ENCODE results near the gene USP28. TPM values are rescaled to one million over a fixed set of nuclear protein-coding genes. Genes with fewer than 3 reads are reported as not detected.
"Not testable (repeated sequence)": the region's sequence is repeated elsewhere in the genome, so short reads cannot be mapped to it uniquely, and the experiment has no call there.

Gene USP28, protein sequence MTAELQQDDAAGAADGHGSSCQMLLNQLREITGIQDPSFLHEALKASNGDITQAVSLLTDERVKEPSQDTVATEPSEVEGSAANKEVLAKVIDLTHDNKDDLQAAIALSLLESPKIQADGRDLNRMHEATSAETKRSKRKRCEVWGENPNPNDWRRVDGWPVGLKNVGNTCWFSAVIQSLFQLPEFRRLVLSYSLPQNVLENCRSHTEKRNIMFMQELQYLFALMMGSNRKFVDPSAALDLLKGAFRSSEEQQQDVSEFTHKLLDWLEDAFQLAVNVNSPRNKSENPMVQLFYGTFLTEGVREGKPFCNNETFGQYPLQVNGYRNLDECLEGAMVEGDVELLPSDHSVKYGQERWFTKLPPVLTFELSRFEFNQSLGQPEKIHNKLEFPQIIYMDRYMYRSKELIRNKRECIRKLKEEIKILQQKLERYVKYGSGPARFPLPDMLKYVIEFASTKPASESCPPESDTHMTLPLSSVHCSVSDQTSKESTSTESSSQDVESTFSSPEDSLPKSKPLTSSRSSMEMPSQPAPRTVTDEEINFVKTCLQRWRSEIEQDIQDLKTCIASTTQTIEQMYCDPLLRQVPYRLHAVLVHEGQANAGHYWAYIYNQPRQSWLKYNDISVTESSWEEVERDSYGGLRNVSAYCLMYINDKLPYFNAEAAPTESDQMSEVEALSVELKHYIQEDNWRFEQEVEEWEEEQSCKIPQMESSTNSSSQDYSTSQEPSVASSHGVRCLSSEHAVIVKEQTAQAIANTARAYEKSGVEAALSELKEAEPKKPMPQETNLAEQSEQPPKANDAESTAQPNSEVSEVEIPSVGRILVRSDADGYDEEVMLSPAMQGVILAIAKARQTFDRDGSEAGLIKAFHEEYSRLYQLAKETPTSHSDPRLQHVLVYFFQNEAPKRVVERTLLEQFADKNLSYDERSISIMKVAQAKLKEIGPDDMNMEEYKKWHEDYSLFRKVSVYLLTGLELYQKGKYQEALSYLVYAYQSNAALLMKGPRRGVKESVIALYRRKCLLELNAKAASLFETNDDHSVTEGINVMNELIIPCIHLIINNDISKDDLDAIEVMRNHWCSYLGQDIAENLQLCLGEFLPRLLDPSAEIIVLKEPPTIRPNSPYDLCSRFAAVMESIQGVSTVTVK
- total RNA-seq: 38.5 and 53.2 TPM in 2 replicates

DNA sequence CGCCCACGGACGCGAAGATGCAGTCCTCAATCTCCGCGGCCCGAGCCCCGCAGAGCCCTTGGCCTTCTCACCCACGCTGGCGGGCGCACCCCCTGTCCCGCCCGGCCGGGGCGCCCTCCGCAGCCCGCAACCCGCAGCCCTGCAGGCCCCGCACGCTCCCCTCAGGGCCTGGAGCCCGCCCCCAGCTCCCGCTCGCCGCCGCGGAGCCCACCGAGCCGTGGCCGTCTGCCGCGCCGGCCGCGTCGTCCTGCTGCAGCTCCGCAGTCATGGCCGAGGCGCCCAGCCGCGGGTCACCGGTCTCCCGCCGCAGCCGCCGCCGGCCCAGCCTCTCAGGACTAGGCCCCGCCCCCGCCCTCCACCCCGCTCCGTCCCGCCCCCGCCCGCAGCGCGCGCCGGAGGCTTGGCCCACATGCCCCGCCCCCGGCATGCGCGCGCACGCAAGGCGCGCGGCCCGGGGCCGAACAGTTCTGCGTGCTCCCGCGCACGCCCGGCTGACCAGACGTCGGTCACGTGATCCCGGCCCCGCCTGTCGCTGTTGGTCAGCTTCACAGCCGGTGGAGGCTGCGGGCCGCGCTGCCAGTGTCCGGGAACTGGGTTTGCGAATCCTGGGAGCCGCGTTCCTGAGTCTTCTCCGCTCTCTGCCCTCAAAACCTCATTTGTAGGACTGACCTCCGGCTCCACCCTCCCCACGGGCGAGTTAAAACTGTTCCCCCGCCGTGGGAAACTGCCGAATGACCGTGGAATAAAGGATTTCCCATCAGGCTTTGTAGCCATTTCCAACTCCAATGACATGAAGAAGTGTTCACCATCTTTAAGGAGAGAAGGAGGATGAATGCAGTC is at the start of gene USP28:
TSS of gene USP28 (minus strand) at position 339 of the 840 bp plus-strand sequence. CDS start at position 268, 71 bp downstream.
- DNase-seq: peak; percentile 98

DNA sequence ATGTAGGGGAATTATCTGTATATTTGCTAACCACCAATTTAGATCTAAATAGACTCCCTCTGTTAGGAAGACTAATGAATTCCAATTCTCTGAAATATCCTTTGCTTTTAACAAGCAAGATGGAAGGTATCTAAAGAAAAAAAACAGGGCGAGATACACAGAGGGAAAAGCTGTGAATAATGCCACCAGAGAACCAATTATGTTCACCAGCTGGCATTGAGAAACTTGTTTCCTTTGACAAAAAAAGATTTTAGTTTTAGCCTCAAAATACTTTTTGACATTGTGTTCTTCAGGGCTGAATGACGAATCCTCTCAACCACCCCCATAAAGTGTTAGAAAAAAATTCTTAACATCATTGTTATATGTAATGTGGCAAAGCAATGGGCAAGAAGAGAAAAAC is 48.2 kb upstream of the USP28 start:
- DNase-seq: no peak

DNA sequence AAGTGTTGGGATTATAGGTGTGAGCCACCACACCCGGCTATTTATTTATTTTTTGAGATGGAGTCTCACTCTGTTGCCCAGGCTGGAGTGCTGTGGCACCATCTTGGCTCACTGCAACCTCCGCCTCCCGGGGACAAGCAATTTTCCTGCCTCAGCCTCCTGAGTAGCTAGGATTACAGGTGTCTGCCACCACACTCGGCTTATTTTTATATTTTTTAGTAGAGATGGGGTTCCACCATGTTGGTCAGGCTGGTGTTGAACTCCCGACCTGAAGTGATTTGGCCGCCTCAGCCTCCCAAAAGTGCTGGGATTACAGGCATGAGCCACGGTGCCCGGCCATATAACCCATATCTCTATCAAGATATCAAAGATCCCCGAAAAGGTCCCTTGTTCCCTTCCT is 36.1 kb upstream of the USP28 start:
- not testable (repeated sequence) for DNase-seq

DNA sequence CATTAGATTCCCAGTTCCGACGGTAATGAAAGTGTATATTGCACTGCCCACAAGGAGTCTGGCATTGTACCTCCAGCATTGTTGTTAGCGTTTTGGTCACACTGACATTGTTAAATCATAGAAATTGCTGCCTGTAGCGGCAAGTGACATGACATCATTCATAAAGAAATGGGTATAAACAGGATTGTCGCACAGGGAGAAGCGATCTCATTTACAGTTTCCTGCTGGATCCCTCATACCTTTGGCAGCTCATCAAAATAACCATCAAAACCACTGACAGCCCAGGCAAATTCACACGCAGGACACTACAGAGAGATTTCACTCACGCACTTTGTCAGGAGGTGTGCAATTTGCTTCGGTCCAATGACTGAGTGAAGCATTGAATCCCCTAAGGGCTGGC is 32.7 kb upstream of the USP28 start:
- no peak for DNase-seq

DNA sequence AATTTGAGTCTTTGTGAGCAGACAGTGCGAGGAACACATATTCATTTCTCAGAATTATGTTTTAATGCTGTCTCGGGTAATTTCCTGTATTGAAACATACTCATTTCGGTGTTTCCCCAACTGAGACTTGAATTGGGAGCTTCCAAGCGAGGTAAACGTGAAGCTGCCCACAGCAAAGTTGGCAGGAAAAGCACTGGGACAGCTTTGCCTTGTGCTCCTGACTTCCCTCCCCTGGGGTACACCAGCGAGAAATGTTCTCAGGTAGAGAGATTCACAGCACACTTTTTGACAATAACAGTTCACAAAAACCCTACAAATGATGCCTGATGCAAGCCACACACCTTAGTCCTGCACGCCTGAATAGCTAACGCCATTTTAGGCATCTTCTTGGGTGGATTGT is 32.3 kb upstream of the USP28 start:
- DNase-seq: no peak

DNA sequence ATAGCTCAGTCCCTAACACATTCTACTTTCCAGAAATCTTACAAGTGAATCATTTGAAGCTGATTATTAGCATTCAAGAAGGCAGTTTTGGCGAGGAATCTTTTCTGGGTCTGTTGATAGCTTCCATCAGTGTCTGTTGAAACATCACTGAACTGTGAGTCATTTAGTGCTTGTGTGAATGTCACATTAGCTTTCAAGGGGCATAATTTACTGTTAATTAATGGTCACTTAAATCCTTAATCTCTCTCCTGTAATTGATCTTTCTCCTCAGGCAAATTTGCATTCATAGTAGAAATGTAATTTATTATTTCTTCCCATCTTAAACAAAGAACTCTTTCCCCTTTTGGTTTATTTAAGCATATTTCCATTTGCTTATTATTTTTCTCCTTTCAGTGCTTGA is 31.8 kb upstream of the USP28 start:
- DNase-seq: no peak

DNA sequence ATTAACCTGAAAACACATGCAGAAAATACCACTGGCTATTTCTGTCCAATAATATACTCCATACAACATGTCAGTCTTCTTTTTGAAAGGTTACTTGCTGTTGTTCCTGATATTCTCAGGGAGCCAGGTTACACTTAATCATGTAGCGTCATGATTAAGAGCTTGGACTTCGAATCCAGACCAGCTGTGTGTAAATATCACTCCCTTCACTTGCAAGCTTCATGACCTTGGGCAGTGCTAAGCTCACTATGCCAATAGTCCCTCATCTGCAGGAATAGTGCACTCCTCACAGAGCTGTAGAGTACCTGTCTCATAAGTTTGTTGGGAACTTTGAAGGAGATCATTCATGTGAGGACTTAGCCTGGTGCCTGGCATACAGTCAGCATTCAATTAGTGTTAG is 31.1 kb upstream of the USP28 start:
- DNase-seq: no peak

DNA sequence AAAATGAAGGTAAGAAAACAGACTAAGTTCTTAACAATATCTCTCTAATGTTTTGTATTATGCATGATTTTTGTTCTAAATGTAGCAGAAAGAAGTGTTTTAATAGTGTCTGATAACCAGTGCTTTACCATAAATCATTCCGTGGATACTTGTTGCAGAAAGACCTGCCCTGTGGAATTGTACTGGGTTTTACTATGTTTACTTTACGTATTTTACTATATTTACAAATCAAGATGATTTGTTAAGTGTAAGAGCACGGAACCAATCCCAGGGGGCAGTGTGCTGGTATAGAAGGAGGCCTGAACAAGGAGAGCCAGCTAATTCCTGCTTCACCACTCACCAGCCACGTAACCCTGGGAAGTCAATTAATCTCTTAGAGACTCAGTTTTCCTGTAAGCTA is 30.7 kb upstream of the USP28 start:
- peak; percentile 12 for DNase-seq

DNA sequence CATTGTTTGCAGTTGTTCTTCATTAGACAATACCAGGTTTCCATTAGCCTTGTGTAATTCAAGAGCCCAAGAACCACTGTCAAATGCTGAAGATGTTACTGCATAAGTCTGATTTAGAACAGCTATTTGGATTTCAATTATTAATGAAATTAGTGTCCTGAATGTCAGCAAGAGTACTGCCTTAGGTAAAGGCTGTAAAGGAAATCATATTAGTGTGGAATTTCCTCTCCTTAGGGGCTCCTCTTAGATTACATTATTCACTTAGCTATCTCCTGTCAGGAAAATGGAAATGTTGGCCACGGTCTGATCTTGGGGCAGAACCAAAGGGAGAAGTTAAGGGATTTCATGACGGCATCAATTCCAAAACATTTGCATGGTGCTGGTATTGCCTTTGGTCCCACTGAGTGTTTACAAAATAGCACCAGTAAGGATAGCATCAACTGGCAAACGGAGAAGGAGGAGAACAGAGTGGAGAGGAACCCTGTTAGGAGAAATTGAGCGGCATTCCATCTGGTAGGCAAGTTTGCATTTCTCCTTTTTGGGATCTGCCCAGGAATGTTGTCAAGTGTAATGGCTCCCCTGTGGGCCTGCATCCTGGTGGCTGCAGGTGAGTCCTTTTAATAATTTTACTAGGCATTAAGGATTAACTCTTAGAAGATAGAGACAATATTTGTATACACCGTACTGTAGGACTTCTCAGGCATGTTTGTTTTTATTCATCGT is 29.2 kb upstream of the USP28 start, which contains the start of gene HTR3B:
TSS of gene HTR3B (plus strand) at position 418 of the 723 bp plus-strand sequence. CDS start at position 556, 138 bp downstream.
- no peak for DNase-seq

DNA sequence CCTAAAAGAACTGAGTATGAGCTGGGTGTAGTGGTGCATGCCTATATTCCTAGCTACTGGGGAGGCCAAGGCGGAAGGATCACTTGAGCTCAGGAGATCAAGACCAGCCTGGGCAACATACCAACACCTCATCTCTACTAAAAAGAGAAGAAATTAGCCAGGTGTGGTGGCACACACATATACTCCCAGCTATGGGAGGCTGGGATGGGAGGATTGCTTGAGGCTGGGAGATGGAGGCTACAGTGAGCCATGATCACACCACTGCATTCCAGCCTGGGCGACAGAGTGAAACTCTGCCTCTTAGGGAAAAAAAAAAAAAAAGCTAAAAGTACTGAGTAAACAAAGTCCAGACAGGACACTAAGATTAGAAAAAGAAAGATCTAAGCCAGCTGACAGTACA is 25.8 kb upstream of the USP28 start:
- DNase-seq: no peak

DNA sequence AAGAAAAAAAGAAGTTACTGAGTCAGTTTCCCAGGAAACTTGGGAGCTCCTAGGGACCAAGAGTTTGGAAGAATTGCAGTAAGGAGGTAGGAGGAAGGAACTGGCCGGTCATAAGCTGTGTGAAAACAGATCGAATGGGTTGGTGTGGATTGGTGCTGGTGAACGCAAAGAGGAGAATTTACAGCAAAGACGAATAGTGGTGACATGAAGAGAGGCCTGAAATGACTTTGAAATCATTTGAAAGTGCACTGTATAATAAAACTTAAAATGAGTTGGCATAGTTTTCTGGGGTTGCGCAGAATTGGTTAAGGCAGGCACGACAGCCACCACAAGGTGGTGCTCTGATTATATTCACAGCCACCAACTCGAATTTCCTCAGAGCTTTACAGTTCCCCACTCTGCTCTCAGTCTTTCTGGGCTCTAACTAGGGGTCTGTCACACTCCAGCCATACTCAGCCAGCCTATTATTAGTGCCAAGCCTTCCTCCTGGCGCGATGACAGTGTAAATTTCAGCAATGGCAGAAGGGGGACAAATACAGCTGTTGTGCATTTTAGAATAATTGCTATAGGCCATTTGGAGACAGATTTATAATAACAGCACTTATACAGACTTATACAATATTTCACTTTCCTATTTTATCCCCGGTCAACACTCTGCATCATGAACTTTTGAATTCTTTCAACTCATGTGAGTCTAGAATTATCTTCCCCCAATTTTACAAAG is 20.9 kb upstream of the USP28 start:
- peak; percentile 61 for DNase-seq

DNA sequence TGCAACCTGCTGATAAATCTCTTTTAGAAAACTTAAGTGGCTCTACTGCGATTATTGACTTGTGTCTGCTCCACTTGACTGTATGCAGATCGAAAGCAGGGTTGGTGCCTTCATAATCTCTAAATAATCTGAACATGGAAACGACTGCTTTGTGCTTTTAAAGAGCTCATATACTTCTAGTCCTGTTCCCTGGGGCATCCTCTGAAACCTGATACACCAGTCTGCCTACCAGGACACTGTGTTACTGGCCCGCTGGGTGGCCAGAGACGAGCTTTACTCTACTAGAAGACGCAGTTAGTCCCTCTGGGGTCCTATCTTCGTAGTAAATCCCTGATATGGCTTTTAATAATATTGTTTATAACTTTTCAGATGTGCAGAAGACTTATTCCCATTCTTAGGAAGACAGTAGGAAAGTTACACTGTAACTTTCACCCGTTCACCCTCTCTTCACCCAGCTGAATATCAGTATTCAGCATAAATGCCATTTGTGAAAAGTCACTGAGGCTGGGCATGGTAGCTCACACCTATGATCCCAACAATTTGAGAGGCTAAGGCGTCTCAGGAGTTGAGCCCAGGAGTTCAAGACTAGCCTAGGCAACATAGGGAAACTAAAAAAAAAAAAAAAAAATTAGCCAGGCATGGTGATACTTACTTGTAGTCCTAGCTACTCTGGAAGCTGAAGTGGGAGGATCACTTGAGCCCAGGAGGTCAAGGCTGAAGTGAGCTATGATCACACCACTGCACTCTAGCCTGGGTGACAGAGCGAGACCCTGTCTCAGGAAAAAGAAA is 20.2 kb upstream of the USP28 start:
- DNase-seq: no peak

DNA sequence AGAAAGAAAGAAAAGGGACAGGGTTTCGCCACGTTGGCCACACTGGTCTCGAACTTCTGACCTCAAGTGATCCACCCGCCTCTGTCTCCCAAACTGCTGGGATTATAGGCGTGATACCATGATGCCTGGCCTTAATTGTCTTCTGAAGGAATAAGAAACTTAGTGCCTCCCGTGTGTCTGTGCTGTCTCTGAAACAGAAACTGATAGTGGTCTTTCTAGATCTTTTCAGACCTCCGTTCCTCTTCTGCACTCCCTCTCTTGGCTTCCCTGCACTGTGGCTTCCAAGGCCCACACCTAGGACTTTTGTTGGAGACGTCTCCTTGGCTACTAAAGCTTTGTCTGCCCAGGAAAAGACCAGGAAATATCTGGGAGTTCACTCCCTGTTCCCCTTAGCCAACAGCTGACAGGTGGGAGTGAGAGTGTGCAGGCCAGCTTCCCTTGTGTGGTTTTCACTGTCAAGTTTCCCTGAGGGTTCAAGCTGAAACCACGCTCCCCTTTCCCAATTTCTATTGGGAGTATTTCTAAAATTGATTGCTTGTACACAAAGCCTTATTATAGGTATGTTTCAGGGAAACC is 19.1 kb upstream of the USP28 start:
- peak; percentile 43 for DNase-seq

DNA sequence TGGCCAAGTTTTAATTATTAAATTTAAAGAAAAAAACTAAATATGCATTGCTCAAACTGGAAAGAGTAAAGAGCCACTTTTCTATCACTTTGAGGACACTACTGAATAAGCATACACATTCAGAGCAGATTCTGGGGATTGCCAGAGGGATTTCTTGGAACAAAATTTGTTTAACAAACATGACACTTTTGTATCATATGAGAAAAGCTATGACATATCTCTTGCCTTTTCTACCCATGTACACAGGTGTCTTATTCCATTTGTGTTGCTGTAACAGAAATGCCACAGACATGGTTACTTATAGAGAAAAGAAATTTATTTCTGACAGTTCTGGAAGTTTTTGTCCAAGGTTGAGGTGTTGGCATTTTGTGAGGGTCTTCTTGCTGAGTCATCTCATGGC is 13.5 kb upstream of the USP28 start:
- no peak for DNase-seq

DNA sequence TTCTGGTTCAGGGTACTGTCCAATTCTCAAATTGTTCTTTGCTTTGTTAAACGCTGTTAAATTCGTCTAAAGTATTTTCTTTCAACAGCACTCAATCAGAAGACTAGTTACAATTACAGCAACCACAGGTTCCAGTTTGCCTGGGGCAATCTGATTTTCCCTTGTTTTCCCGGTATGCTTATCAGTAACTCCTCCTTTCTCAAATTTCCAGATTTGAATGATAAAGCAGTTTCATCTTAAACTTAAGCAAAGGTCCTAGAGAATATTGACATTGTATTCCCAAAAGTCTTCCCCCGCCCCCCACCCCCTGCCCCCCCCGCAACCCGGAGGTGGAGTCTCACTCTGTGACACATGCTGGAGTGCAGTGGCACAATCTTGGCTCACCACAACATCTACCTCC is 10.5 kb upstream of the USP28 start:
- DNase-seq: no peak

DNA sequence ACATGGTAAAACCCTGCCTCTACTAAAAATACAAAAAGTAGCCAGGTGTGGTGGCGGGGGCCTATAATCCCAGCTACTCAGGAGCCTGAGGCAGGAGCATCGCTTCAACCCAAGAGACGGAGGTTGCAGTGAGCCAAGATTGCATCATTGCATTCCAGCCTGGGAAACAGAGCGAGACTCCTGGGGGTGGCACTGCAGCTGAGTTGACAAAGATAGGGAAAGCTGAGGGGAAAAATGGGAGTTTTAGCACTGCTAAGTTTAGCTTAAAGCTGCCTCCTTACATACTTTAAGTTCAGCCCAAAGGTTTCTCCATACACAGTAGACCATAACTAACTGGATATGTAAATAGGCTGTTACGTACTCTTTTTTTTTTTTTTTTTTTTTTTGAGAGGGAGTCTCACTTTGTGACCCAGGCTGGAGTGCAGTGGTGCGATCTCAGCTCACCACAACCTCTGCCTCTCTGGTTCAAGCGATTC is 9.0 kb upstream of the USP28 start:
- no peak for DNase-seq

DNA sequence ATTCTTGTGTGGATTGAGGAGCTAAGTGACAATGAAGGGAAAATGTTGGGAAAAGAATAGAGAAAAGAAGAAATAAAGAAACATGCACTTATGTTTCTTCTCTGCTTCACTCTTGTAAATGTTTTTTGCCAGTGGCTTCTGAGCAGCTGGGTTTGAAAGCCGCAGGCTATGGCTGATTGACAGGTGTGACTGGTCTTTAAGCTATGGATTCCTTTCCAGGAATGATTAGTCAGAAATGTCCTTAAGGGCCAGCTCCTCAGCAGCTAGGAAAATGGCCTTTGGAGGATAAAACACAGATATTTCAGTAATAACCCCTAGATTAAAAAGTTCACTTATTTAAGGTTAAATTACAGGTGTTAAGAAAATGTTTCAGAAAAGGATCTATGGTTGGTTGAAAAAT is 6.5 kb upstream of the USP28 start:
- DNase-seq: no peak

DNA sequence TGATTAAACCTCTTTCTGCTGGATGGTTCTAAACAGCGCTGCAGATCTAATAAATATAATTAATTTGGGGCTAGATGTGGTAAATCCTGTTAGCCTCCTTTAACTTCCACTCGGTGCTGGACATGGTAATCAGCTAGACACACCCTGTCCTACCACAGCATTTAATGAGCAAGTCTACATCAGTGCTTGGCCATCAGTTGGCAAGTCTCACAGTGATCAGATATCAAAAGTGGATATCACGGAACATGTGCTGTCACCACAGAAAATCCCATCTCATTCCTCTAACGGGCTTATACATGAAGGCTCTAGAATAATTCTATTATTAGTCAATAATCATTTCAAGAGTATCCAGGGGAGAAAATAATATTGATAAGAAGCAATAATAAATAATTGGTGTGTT is 5.6 kb upstream of the USP28 start:
- no peak for DNase-seq

DNA sequence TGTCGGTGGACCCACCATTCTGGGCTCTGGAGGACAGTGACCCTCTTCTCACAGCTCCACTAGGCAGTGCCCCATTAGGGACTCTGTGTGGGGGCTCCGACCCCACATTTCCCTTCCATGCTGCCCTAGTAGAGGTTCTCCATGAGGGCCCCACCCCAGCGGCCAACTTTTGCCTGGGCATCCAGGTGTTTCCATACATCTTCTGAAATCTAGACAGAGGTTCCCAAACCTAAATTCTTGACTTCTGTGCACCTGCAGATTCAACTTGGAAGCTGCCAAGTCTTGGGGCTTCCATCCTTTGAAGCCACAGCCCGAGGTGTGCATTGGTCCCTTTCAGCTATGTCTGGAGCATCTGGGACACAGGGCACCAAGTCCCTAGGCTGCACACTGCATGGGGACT is 4.1 kb upstream of the USP28 start:
- not testable (repeated sequence) for DNase-seq
